Measurements from ENCODE around the gene NOS3.

Gene NOS3

DNA sequence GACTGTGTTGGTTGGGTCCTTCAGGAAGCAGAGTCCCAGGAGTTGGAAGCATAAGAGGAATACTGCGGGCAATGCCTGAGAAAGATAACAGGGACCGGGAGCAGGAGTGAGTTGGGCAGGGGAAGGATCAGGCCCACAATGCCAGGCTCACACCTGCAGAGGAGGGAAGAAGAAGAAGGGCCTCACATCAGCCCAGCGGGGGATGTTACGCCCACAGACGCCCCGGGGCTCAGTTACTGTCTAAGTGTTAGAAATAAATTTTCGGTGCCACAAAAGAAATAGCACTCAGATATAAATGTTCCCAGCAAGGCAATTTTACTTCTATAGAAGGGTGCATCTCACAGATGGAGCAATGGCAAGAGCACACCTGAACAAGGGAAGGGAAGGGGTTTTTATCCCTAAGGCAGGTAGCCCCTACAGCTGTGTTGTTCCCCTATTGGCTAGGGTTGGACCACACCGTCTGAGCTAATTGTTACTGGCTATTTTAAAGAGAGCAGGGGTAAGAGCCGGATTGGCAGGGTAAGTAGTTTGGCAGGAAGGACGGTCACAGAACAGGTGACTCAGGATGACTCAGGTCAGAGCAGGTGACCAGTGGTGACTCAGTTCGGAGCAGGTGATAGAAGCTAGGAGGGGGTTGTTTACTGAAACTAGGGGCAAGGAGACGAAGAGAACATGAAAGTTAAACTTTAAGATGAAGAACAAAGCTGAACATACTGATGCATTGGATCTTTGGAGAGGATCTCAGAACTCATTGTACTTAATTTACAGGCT, at the start of gene NOS3:
TSS of gene NOS3 (plus strand) at position 602 of the 771 bp plus-strand sequence. CDS start 2,787 bp downstream, outside the sequence.
- no peak within 1 kb of the TSS for H3K4me3 ChIP-seq (ENCODE audit: control insufficient read depth, low read depth, low read length)
- TF ChIP-seq, protein P1, sequence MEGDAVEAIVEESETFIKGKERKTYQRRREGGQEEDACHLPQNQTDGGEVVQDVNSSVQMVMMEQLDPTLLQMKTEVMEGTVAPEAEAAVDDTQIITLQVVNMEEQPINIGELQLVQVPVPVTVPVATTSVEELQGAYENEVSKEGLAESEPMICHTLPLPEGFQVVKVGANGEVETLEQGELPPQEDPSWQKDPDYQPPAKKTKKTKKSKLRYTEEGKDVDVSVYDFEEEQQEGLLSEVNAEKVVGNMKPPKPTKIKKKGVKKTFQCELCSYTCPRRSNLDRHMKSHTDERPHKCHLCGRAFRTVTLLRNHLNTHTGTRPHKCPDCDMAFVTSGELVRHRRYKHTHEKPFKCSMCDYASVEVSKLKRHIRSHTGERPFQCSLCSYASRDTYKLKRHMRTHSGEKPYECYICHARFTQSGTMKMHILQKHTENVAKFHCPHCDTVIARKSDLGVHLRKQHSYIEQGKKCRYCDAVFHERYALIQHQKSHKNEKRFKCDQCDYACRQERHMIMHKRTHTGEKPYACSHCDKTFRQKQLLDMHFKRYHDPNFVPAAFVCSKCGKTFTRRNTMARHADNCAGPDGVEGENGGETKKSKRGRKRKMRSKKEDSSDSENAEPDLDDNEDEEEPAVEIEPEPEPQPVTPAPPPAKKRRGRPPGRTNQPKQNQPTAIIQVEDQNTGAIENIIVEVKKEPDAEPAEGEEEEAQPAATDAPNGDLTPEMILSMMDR (conservative IDR thresholded peaks at IDR 0.05; ENCODE audit: control insufficient read depth, insufficient read depth, low read depth, low read length): no peak

GRCh38 chr7:150941351-150942000, 49.3 kb upstream of the NOS3 start:
- H3K4me3 ChIP-seq (ENCODE audit: control insufficient read depth, low read depth, low read length): no peak overlapping the region
- no peak for DNase-seq (ENCODE audit: low read depth)
- TF ChIP-seq, protein P1 (conservative IDR thresholded peaks at IDR 0.05; ENCODE audit: control insufficient read depth, insufficient read depth, low read depth, low read length): no peak

More for the DNA sequence above, at the start of gene NOS3:
- DNase-seq (ENCODE audit: low read depth): no peak

GRCh38 chr7:150942001-150942590, 48.7 kb upstream of the NOS3 start:
- DNase-seq (ENCODE audit: low read depth): no peak
- H3K4me3 ChIP-seq (ENCODE audit: control insufficient read depth, low read depth, low read length): no peak overlapping the region
- TF ChIP-seq, protein P1 (conservative IDR thresholded peaks at IDR 0.05; ENCODE audit: control insufficient read depth, insufficient read depth, low read depth, low read length): no peak

DNA sequence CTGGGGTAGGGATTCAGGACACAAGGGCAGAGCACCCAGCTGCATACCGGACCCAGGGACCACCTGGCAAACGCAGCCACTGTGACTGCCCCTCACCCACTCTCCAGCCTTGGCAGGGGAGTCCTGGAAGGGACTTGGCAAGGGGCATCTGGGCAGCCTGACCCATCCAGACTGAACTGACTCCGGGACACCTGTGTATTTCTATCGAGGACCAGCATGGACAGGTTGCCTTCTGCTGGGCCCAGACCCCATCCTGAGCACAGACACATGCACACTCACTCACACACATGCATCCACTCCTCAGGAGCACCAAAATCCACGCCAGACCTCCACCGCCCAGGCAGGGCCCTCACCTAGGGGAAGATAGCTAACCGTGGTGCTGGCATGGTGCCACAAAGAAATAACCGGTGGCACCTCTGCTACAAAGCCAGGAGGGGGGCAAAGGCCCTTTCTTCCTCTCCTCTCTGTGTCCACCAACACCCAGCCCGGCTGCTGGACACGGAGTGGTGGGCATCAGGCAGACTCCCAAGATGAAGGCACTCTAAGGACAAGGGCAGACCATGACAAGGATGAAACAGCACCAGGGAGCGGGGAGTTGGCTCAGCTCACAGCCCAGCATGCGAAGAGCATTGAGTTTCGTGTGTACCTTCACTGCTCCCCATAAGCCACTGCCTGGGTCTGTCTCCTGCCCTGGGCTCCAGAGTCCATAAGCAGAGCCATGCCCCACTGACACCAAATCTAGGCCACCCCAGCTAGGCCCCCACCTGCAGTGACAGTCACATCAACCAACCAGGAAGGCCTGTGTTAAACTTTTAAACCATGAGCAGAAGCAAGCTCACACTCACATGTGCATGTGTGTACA, 48.0 kb upstream of the NOS3 start:
- TF ChIP-seq, protein P1 (conservative IDR thresholded peaks at IDR 0.05; ENCODE audit: control insufficient read depth, insufficient read depth, low read depth, low read length): no peak

GRCh38 chr7:150943453-150943814, 47.4 kb upstream of the NOS3 start:
- no peak for DNase-seq (ENCODE audit: low read depth)
- TF ChIP-seq, protein P1 (conservative IDR thresholded peaks at IDR 0.05; ENCODE audit: control insufficient read depth, insufficient read depth, low read depth, low read length): no peak
- no peak overlapping the region for H3K4me3 ChIP-seq (ENCODE audit: control insufficient read depth, low read depth, low read length)

More for the DNA sequence above, 48.0 kb upstream of the NOS3 start:
- H3K4me3 ChIP-seq (ENCODE audit: control insufficient read depth, low read depth, low read length): no peak overlapping the region
- no peak for DNase-seq (ENCODE audit: low read depth)
